Liver (tissue), 9 donors: ENCODE data around the gene PLAU. TPM values are rescaled to one million over a fixed set of nuclear protein-coding genes. Genes with fewer than 3 reads are reported as not detected.

Source experiments
- DNase-seq: peaks from one replicate; pipeline ENCODE4 v3.0.0-alpha.2; 2017; ENCODE audit warnings: low spot score
- H3K27ac ChIP-seq, 2 donors: one replicate each; pipeline ENCODE4 v1.7.0; 2013; ENCODE audit warnings: inconsistent platforms in 2 of 2, low read length in 2 of 2, control low read depth in 1 of 2, low read depth in 1 of 2, mild to moderate bottlenecking in 1 of 2
- H3K27me3 ChIP-seq, 4 donors: one replicate each; pipeline versions ENCODE4 v1.6.1 to v1.7.0; 2013; ENCODE audit warnings: low read length in 3 of 4, inconsistent platforms in 1 of 4, mild to moderate bottlenecking in 1 of 4, moderate library complexity in 1 of 4; ENCODE audit not compliant: control insufficient read depth in 4 of 4, insufficient read depth in 4 of 4
- H3K36me3 ChIP-seq, 4 donors: one replicate each; pipeline versions ENCODE4 v1.6.1 to v1.7.0; 2013; ENCODE audit warnings: low read length in 3 of 4, mild to moderate bottlenecking in 3 of 4, low read depth in 1 of 4, moderate library complexity in 1 of 4; ENCODE audit not compliant: control insufficient read depth in 4 of 4, insufficient read depth in 3 of 4
- H3K4me1 ChIP-seq, 4 donors: one replicate each; pipeline versions ENCODE4 v1.6.1 to v1.7.0; 2013; ENCODE audit warnings: low read length in 3 of 4, mild to moderate bottlenecking in 3 of 4, moderate library complexity in 1 of 4; ENCODE audit not compliant: control insufficient read depth in 4 of 4, insufficient read depth in 4 of 4
- H3K4me3 ChIP-seq, 3 donors: one replicate each; pipeline versions ENCODE4 v1.6.1 to v1.7.0; 2013; ENCODE audit warnings: low read length in 3 of 3, control low read depth in 1 of 3, low read depth in 1 of 3, mild to moderate bottlenecking in 1 of 3
- H3K9ac ChIP-seq, 2 donors: one replicate each; pipeline ENCODE4 v1.7.0; 2013; ENCODE audit warnings: low read length in 2 of 2, mild to moderate bottlenecking in 2 of 2, moderate library complexity in 2 of 2, control low read depth in 1 of 2, low read depth in 1 of 2
- H3K9me3 ChIP-seq, 4 donors: one replicate each; pipeline versions ENCODE4 v1.6.1 to v1.7.0; 2013; ENCODE audit warnings: low read length in 3 of 4; ENCODE audit not compliant: control insufficient read depth in 4 of 4
- ATF3 ChIP-seq: IDR thresholded peaks from 2 replicates; pipeline ENCODE4 v1.6.1; 2016; ENCODE audit warnings: antibody characterized with exemption
- EGR1 ChIP-seq, 2 donors: IDR thresholded peaks; 2 replicates each; pipeline ENCODE4 v1.6.1; 2016 to 2018; ENCODE audit warnings: antibody characterized with exemption in 2 of 2, low read depth in 2 of 2
- FOXA1 ChIP-seq: IDR thresholded peaks from 2 replicates; pipeline ENCODE4 v1.6.1; 2016; ENCODE audit warnings: antibody characterized with exemption
- FOXA2 ChIP-seq: IDR thresholded peaks from 2 replicates; pipeline ENCODE4 v1.6.1; 2016; ENCODE audit warnings: antibody characterized with exemption
- GABPA ChIP-seq, 2 donors: IDR thresholded peaks in 1 of 2; conservative IDR thresholded peaks in 1 of 2; 2 replicates each; pipeline ENCODE4 v1.6.1; 2016; ENCODE audit warnings: antibody characterized with exemption in 2 of 2, mild to moderate bottlenecking in 1 of 2, moderate library complexity in 1 of 2
- HNF4A ChIP-seq, 2 donors: conservative IDR thresholded peaks; 2 replicates each; pipeline ENCODE4 v1.6.1; 2016; ENCODE audit warnings: antibody characterized with exemption in 2 of 2, mild to moderate bottlenecking in 2 of 2
- MAX ChIP-seq: IDR thresholded peaks from 2 replicates; pipeline ENCODE4 v1.6.1; 2016; ENCODE audit warnings: antibody characterized with exemption
- NR2F2 ChIP-seq: IDR thresholded peaks from 2 replicates; pipeline ENCODE4 v1.6.1; 2016; ENCODE audit warnings: antibody characterized with exemption
- REST ChIP-seq: IDR thresholded peaks from 2 replicates; pipeline ENCODE4 v1.6.1; 2016; ENCODE audit warnings: antibody characterized with exemption, mild to moderate bottlenecking
- RXRA ChIP-seq, 2 donors: IDR thresholded peaks; 2 replicates each; pipeline ENCODE4 v1.6.1; 2017 to 2018; ENCODE audit warnings: antibody characterized with exemption in 2 of 2, mild to moderate bottlenecking in 1 of 2
- SP1 ChIP-seq: IDR thresholded peaks from 2 replicates; pipeline ENCODE4 v1.6.1; 2018; ENCODE audit warnings: antibody characterized with exemption, mild to moderate bottlenecking
- YY1 ChIP-seq: IDR thresholded peaks from 2 replicates; pipeline ENCODE4 v1.6.1; 2016; ENCODE audit warnings: antibody characterized with exemption, mild to moderate bottlenecking
- ZBTB33 ChIP-seq: IDR thresholded peaks from 2 replicates; pipeline ENCODE4 v1.6.1; 2016; ENCODE audit warnings: antibody characterized with exemption
- WGBS: extraction: QIAGEN DNeasy Blood & Tissue Kit; methylation state at CpG from one replicate; pipeline ENCODE4 v1.1.7; 2013; 5-methylcytosine and 5-hydroxymethylcytosine counted together
- polyA plus RNA-seq, 2 donors: library from polyadenylated mRNA; stranded (reverse) in 1 of 2; unstranded in 1 of 2; fragments of 200-250 nt in 1 of 2; fragments of >200 nt in 1 of 2; fragmentation: Nextera tagmentation in 1 of 2; extraction: Ambion mirVana in 1 of 2; gene quantifications; one replicate each; pipeline versions ENCODE4 v1.2.1 to v1.2.3, GENCODE V29; 2013 to 2015
- total RNA-seq, 2 donors: library from RNA; depleted of rRNA; stranded (reverse); fragments of >200 nt; gene quantifications; one replicate each; pipeline ENCODE4 v1.2.3, GENCODE V29; 2014
- donor health status: healthy.
- donor health status: healthy.
- donor health status: healthy.
- donor health status: healthy.
- donor health status: healthy.

Gene PLAU
- total and polyA plus RNA-seq, 4 donors = 0.40 to 1.0 (median 0.79) TPM

- no peak for DNase-seq
- H3K27me3 ChIP-seq = no peaks in the 10 kb centered on the region
- peak overlapping the region; percentile 28 to 51 for H3K27ac ChIP-seq
- TF ChIP-seq YY1 = no peak
- TF ChIP-seq RXRA (IDR thresholded peaks at IDR 0.05) = no peak
- TF ChIP-seq SP1 = no peak
- no peak for TF ChIP-seq MAX
- TF ChIP-seq GABPA (IDR thresholded peaks at IDR 0.05 in 1 of 2, conservative IDR thresholded peaks at IDR 0.05 in 1 of 2) = no peak
- no peak for TF ChIP-seq FOXA1
- no peak for TF ChIP-seq HNF4A (conservative IDR thresholded peaks at IDR 0.05)
- TF ChIP-seq NR2F2 = no peak
- TF ChIP-seq ZBTB33 = no peak
- no peak for TF ChIP-seq EGR1 (IDR thresholded peaks at IDR 0.05; ENCODE audit: low read depth in 2 of 2)
- TF ChIP-seq REST = no peak
- TF ChIP-seq ATF3 = no peak
- TF ChIP-seq FOXA2 = no peak
- no peaks in the 10 kb centered on the region for H3K9me3 ChIP-seq
- H3K4me1 ChIP-seq = peaks cover 0 to 9% (median 7%) of the 10 kb centered on the region in 4 donors
- H3K9ac ChIP-seq = no peak overlapping the region
- no peak overlapping the region for H3K4me3 ChIP-seq
- WGBS = 79% methylated on average over 8 of the region's 8 CpGs
- peaks cover 3 to 9% (median 4%) of the 10 kb centered on the region in 4 donors for H3K36me3 ChIP-seq
Observed at GRCh38 chr10:73865107-73865458, 45.8 kb upstream of the PLAU start.

- H3K9ac ChIP-seq = no peak overlapping the region
- TF ChIP-seq SP1 (peak; percentile 22), HNF4A (conservative IDR thresholded peaks at IDR 0.05) (no peak)
- H3K36me3 ChIP-seq = peaks cover 0 to 3% (median 2%) of the 10 kb centered on the region in 4 donors
- H3K27me3 ChIP-seq = no peaks in the 10 kb centered on the region
- WGBS = 69% methylated on average over 11 of the region's 11 CpGs
- no peak overlapping the region for H3K4me3 ChIP-seq
- H3K9me3 ChIP-seq = no peaks in the 10 kb centered on the region
- DNase-seq = no peak
- peaks cover 0 to 9% (median 7%) of the 10 kb centered on the region in 4 donors for H3K4me1 ChIP-seq
- peak overlapping the region; percentile 37 to 56 for H3K27ac ChIP-seq
Observed at GRCh38 chr10:73865459-73866442, 45.2 kb upstream of the PLAU start.
